ENCODE results near the gene ADRB1.

The ADRB1 gene

DNA sequence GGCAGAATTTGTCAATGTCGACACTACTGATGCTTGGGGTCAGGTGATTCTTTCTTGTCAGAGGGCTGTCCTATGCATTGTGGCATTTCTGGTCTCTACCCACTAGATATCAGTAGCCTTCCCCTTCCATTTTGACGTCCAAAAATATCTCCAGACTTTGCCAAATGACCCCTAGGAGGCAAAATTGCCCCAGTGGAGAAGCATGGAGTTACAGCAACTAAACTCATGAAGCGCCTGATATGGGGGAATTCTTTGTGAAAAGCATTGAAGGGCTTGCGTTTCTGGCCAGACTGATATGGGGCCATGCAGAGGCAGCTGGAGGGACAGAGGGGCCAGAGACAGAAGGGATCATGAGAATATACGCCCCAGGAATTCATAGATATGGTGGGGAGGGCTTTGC, 43.6 kb downstream of the ADRB1 start:
- no peak for DNase-seq (ENCODE audit: extremely low spot score)
- ChIA-PET CTCF (interaction anchor here (1.2 to 1.5 kb wide), 3 partner anchors 9 to 215 kb away, joined by 3 to 7 read pairs (median 3); no protein-coding TSS in a partner anchor), POLR2A (no interaction called here)
- TF ChIP-seq CTCF (IDR thresholded peaks at IDR 0.05; ENCODE audit: control extremely low read depth, extremely low read depth, low read depth, missing control alignments) = no peak

DNA sequence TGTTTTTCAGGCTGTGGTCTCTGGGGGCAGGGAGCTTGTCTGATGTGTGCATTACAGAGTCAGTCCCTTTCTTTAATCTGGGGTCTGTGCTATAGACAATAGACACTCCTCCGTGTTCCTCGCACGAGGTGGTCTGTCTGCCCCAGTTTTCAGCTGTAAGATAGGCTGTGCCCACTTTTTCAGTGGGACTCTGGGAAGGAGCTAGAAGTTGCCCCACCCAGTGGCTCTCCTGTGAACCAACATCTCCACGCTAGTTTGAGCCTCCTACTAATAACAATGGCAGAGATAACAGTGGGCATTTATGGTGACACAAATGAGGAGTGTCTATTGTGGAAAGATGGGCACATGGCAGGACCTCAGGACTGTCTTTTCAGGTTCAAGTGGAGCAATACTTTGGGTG, 44.0 kb downstream of the ADRB1 start:
- TF ChIP-seq CTCF (IDR thresholded peaks at IDR 0.05; ENCODE audit: control extremely low read depth, extremely low read depth, low read depth, missing control alignments) = no peak
- POLR2A ChIA-PET = no interaction called here
- CTCF ChIA-PET = interaction anchor here (1.2 to 1.5 kb wide), 3 partner anchors 9 to 215 kb away, joined by 3 to 7 read pairs (median 3); no protein-coding TSS in a partner anchor
- DNase-seq (ENCODE audit: extremely low spot score) = no peak

- POLR2A ChIA-PET = no interaction called here
- CTCF ChIA-PET = interaction anchor here (0.7 to 4.2 kb wide), 4 partner anchors 10 to 296 kb away, joined by 3 to 15 read pairs (median 4); no protein-coding TSS in a partner anchor
These were observed 51.1 kb downstream of the ADRB1 start for GRCh38 chr10:114094795-114095194.

DNA sequence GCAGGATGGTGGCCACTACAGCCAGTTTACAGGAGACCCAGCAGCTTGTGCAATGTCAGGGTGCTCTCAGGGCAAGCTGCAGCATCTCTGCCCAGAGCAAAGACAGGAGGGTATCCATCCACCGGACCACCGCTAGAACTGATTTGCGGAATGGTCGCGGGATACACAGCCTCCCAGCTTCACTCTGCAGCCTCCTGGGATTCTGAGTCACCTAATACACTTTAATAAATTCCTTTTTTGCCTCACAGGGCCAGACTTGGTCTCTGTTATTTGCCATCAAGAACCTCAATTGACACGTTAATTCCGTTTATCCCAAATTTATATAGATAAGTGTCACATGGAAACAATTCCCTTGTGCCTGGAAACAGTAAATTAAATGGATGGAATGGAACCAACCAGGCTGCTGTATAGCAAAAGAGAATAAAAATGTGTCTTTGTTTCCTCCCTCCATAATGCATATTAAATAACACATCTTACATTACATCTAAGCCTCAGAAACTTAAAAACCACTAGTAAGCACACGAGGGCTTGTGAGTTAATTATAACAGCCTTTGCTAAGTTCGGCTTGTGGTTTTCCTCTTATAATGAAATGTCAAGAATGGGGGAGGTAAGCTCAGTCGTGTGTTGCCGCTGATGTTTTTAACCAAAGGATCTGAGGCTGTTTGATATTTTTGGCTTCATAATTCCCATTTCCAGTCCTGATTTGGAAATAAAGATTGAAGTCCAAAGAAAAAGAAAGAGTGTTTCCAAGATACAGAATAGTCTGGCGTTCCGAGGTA, 52.1 kb downstream of the ADRB1 start:
- no peak for DNase-seq (ENCODE audit: extremely low spot score)
- ChIA-PET CTCF (interaction anchor here (0.9 to 4.2 kb wide), 6 partner anchors 8 to 297 kb away, joined by 3 to 15 read pairs (median 5); no protein-coding TSS in a partner anchor), POLR2A (no interaction called here)
- TF ChIP-seq CTCF (IDR thresholded peaks at IDR 0.05; ENCODE audit: control extremely low read depth, extremely low read depth, low read depth, missing control alignments) = no peak

More at GRCh38 chr10:114094795-114095194, 51.1 kb downstream of the ADRB1 start:
- peak; percentile 55 for DNase-seq (ENCODE audit: extremely low spot score)
- no peak for TF ChIP-seq CTCF (IDR thresholded peaks at IDR 0.05; ENCODE audit: control extremely low read depth, extremely low read depth, low read depth, missing control alignments)
